Mesodermal cell (in vitro differentiated cells): ENCODE measurements around the gene MACROD1.

ENCODE experiments used
- H3K27ac ChIP-seq: 2 replicates; pipeline ENCODE4 v1.7.0; 2013; ENCODE audit warnings: mild to moderate bottlenecking, low read depth, low read length, moderate library complexity; ENCODE audit not compliant: severe bottlenecking
- H3K36me3 ChIP-seq: 2 replicates; pipeline ENCODE4 v1.7.1; 2013; ENCODE audit warnings: mild to moderate bottlenecking, low read length, moderate library complexity; ENCODE audit not compliant: control insufficient read depth, insufficient read depth
- H3K4me1 ChIP-seq: one replicate; pipeline ENCODE4 v1.7.1; 2013; ENCODE audit warnings: mild to moderate bottlenecking, low read length; ENCODE audit not compliant: insufficient read depth, control insufficient read depth, poor library complexity, severe bottlenecking
- H3K4me3 ChIP-seq: 2 replicates; pipeline ENCODE4 v1.7.0; 2013; ENCODE audit warnings: low read length, control low read depth, mild to moderate bottlenecking; ENCODE audit not compliant: insufficient read depth, poor library complexity, severe bottlenecking; ENCODE audit errors: extremely low read depth
- H3K9me3 ChIP-seq: 2 replicates; pipeline ENCODE4 v1.7.1; 2013; ENCODE audit warnings: mild to moderate bottlenecking, low read length, moderate library complexity; ENCODE audit not compliant: control insufficient read depth
- WGBS, 2 experiments: methylation state at CpG; one replicate each; pipeline ENCODE4 v1.1.5; 2013; ENCODE audit warnings: missing lambda C conversion rate in 2 of 2; ENCODE audit not compliant: insufficient coverage in 2 of 2; 5-methylcytosine and 5-hydroxymethylcytosine counted together

The MACROD1 gene

GRCh38 chr11:64118876-64119665, 46.8 kb downstream of the MACROD1 start:
- no peak overlapping the region for H3K4me3 ChIP-seq
- 78 to 85% methylated on average over 15 to 16 of the region's 19 CpGs for WGBS, 2 experiments
- no peaks in the 10 kb centered on the region for H3K9me3 ChIP-seq
- no peak overlapping the region for H3K27ac ChIP-seq
- peaks cover 25% of the 10 kb centered on the region for H3K4me1 ChIP-seq
- H3K36me3 ChIP-seq = no peaks in the 10 kb centered on the region

- 88 to 93% methylated on average over 23 to 25 of the region's 32 CpGs for WGBS, 2 experiments
- Histone ChIP-seq H3K36me3 (no peaks in the 10 kb centered on the region), H3K4me1 (peaks cover 22% of the 10 kb centered on the region)
Measured at GRCh38 chr11:64117763-64118459, 48.0 kb downstream of the MACROD1 start.

GRCh38 chr11:64115531-64116522, 50.1 kb downstream of the MACROD1 start:
- Histone ChIP-seq H3K9me3 (no peaks in the 10 kb centered on the region), H3K27ac (no peak overlapping the region), H3K4me3 (no peak overlapping the region), H3K36me3 (no peaks in the 10 kb centered on the region), H3K4me1 (peaks cover 2% of the 10 kb centered on the region)
- 91 to 93% methylated on average over 41 to 46 of the region's 47 CpGs for WGBS, 2 experiments

More at GRCh38 chr11:64117763-64118459, 48.0 kb downstream of the MACROD1 start:
- no peaks in the 10 kb centered on the region for H3K9me3 ChIP-seq
- no peak overlapping the region for H3K4me3 ChIP-seq
- no peak overlapping the region for H3K27ac ChIP-seq

- H3K36me3 ChIP-seq = no peaks in the 10 kb centered on the region
- no peaks in the 10 kb centered on the region for H3K9me3 ChIP-seq
- H3K4me3 ChIP-seq = no peak overlapping the region
- H3K4me1 ChIP-seq = no peaks in the 10 kb centered on the region
- 91 to 100% methylated on average over 1 to 2 of the region's 2 CpGs for WGBS, 2 experiments
- H3K27ac ChIP-seq = no peak overlapping the region
Measured at GRCh38 chr11:64114231-64114630, 51.7 kb downstream of the MACROD1 start.

GRCh38 chr11:64113462-64113780, 52.5 kb downstream of the MACROD1 start:
- Histone ChIP-seq H3K9me3 (no peaks in the 10 kb centered on the region), H3K4me3 (no peak overlapping the region), H3K27ac (no peak overlapping the region), H3K36me3 (no peaks in the 10 kb centered on the region), H3K4me1 (no peaks in the 10 kb centered on the region)
- 78 to 88% methylated on average over 2 of the region's 2 CpGs for WGBS, 2 experiments

GRCh38 chr11:64112771-64113461, 53.0 kb downstream of the MACROD1 start:
- H3K36me3 ChIP-seq = no peaks in the 10 kb centered on the region
- H3K4me3 ChIP-seq = no peak overlapping the region
- no peaks in the 10 kb centered on the region for H3K4me1 ChIP-seq
- WGBS, 2 experiments = 50 to 56% methylated on average over 3 of the region's 3 CpGs
- H3K9me3 ChIP-seq = no peaks in the 10 kb centered on the region
- no peak overlapping the region for H3K27ac ChIP-seq

GRCh38 chr11:64110465-64111375, 55.2 kb downstream of the MACROD1 start:
- H3K36me3 ChIP-seq = no peaks in the 10 kb centered on the region
- H3K9me3 ChIP-seq = no peaks in the 10 kb centered on the region
- WGBS, 2 experiments = 74 to 84% methylated on average over 16 to 20 of the region's 21 CpGs
- H3K27ac ChIP-seq = no peak overlapping the region
- no peak overlapping the region for H3K4me3 ChIP-seq
- H3K4me1 ChIP-seq = no peaks in the 10 kb centered on the region

- H3K4me3 ChIP-seq = no peak overlapping the region
- H3K4me1 ChIP-seq = no peaks in the 10 kb centered on the region
- H3K36me3 ChIP-seq = no peaks in the 10 kb centered on the region
- 80 to 93% methylated on average over 3 of the region's 8 CpGs for WGBS, 2 experiments
- H3K27ac ChIP-seq = no peak overlapping the region
- H3K9me3 ChIP-seq = no peaks in the 10 kb centered on the region
Measured at GRCh38 chr11:64109332-64109731, 56.6 kb downstream of the MACROD1 start.

GRCh38 chr11:64107303-64107702, 58.6 kb downstream of the MACROD1 start:
- H3K9me3 ChIP-seq = no peaks in the 10 kb centered on the region
- no peak overlapping the region for H3K27ac ChIP-seq
- no peaks in the 10 kb centered on the region for H3K36me3 ChIP-seq
- H3K4me3 ChIP-seq = no peak overlapping the region
- WGBS, 2 experiments = 80 to 93% methylated on average over 4 to 5 of the region's 9 CpGs
- H3K4me1 ChIP-seq = no peaks in the 10 kb centered on the region
